Measurements from ENCODE around the gene MRPL27.
A peak's percentile ranks its signal among the peaks of the same experiment; 100 is the strongest.
"Not testable (repeated sequence)": the region's sequence is repeated elsewhere in the genome, so short reads cannot be mapped to it uniquely, and the experiment has no call there.

MRPL27 gene

GRCh38 chr17:50372758-50373556 is at the start of gene MRPL27, which contains the start of gene EME1:
MRPL27 (minus strand) TSS chr17:50373184; CDS start chr17:50373170, 14 bp downstream.
EME1 (plus strand) TSS chr17:50373229; CDS start chr17:50375209, 1,980 bp downstream.
- peak; percentile 81 for DNase-seq

- no peak for DNase-seq
These were observed 49.8 kb upstream of the MRPL27 start for GRCh38 chr17:50422738-50423137.

GRCh38 chr17:50421308-50422051 is 48.5 kb upstream of the MRPL27 start:
- no peak for DNase-seq

GRCh38 chr17:50420419-50421112 is 47.6 kb upstream of the MRPL27 start:
- DNase-seq, result no peak

GRCh38 chr17:50419577-50419976 is 46.6 kb upstream of the MRPL27 start:
- DNase-seq, result not testable (repeated sequence)

GRCh38 chr17:50414808-50415207 is 41.8 kb upstream of the MRPL27 start:
- no peak for DNase-seq

- no peak for DNase-seq
These were observed 39.3 kb upstream of the MRPL27 start for GRCh38 chr17:50412188-50412732.

- no peak for DNase-seq
These were observed 34.9 kb upstream of the MRPL27 start for GRCh38 chr17:50407921-50408320.

GRCh38 chr17:50406578-50406977 is 33.6 kb upstream of the MRPL27 start:
- DNase-seq, result no peak

GRCh38 chr17:50405351-50405750 is 32.4 kb upstream of the MRPL27 start:
- DNase-seq, result not testable (repeated sequence)

- DNase-seq, result not testable (repeated sequence)
These were observed 26.6 kb upstream of the MRPL27 start for GRCh38 chr17:50399591-50399990.

- DNase-seq, result not testable (repeated sequence)
These were observed 25.7 kb upstream of the MRPL27 start for GRCh38 chr17:50398672-50399071.

- DNase-seq, result no peak
These were observed 24.9 kb upstream of the MRPL27 start for GRCh38 chr17:50397919-50398285.

GRCh38 chr17:50397111-50397918 is 24.3 kb upstream of the MRPL27 start, which contains the start of gene LRRC59:
LRRC59 (minus strand) TSS chr17:50397523; CDS start chr17:50397317, 206 bp downstream.
- peak; percentile 91 for DNase-seq

- no peak for DNase-seq
These were observed 23.5 kb upstream of the MRPL27 start for GRCh38 chr17:50396261-50397110.

- no peak for DNase-seq
These were observed 21.7 kb upstream of the MRPL27 start for GRCh38 chr17:50394711-50395110.

- DNase-seq, result no peak
These were observed 20.7 kb upstream of the MRPL27 start for GRCh38 chr17:50393700-50394099.

GRCh38 chr17:50392621-50393020 is 19.6 kb upstream of the MRPL27 start:
- DNase-seq, result no peak

GRCh38 chr17:50389534-50389933 is 16.6 kb upstream of the MRPL27 start:
- no peak for DNase-seq

- no peak for DNase-seq
These were observed 15.7 kb upstream of the MRPL27 start for GRCh38 chr17:50388728-50389127.

- no peak for DNase-seq
These were observed 13.5 kb upstream of the MRPL27 start for GRCh38 chr17:50386510-50386909.
